ENCODE results near the gene GPLD1.

Gene GPLD1

DNA sequence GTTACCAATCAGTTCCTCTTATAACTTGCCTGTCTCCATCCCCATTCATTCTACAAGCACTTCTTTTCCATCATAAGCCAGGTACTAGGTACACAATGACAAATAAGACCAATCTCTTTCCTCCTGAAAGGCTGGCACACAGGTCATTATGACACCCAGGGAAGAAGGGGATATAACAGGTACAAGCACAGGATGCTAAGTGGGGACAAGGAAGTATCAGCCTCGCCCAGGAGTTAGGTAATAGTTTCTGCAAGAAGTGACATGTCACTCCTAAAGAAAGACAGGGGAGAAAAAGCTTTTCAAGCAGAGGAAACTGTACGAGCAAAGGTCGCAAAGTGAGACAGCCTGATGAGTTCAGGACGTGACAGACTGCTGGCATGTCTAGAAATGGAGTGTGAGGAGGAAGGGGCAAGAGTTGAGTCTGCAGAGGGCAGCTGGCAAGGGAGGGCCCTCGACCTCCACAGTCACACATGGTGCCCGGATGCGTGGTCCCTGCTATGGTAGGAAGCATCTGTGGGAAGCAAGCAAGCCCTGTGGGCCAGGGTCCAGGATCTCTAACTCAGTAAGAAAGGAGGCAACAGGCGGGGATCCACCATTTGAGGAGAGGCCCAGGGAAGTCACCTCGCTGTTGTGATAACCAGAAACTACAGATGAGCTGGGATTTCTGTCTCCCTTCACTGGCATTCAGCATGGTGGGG lies 40.4 kb downstream of the GPLD1 start:
- in situ Hi-C loops (cut with MboI; ENCODE audit: low pct_unique_long_range_greater_than_20kb, low sequenced_read_pairs, unreplicated experiment), result loop anchor here (25.0 kb wide), 1 partner anchor 238 kb away; no protein-coding TSS in a partner anchor
- no peak for DNase-seq (ENCODE audit: low spot score)
- TF ChIP-seq, protein P1, sequence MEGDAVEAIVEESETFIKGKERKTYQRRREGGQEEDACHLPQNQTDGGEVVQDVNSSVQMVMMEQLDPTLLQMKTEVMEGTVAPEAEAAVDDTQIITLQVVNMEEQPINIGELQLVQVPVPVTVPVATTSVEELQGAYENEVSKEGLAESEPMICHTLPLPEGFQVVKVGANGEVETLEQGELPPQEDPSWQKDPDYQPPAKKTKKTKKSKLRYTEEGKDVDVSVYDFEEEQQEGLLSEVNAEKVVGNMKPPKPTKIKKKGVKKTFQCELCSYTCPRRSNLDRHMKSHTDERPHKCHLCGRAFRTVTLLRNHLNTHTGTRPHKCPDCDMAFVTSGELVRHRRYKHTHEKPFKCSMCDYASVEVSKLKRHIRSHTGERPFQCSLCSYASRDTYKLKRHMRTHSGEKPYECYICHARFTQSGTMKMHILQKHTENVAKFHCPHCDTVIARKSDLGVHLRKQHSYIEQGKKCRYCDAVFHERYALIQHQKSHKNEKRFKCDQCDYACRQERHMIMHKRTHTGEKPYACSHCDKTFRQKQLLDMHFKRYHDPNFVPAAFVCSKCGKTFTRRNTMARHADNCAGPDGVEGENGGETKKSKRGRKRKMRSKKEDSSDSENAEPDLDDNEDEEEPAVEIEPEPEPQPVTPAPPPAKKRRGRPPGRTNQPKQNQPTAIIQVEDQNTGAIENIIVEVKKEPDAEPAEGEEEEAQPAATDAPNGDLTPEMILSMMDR (IDR thresholded peaks at IDR 0.05; ENCODE audit: extremely low read depth, insufficient read depth, missing control alignments), result no peak

DNA sequence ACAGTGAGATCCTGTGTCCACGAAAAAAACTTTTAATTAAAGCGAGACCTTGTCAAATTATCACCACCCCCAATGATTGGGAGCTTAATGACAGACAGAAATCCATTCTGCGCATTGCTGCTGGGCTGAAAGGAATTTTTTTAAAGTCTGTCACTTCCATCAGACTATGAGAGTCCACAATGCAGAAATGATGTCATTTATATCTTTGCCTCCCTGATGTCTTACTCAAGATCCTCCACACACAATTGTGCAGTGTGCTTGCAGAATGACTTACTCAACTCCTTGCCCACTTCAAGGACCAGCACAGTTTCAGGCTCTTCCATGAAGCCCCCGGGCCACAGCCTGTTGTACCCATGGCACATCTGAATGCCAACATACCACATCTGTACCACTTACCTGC lies 41.0 kb downstream of the GPLD1 start:
- TF ChIP-seq, protein P1 (IDR thresholded peaks at IDR 0.05; ENCODE audit: extremely low read depth, insufficient read depth, missing control alignments), result no peak
- in situ Hi-C loops (cut with MboI; ENCODE audit: low pct_unique_long_range_greater_than_20kb, low sequenced_read_pairs, unreplicated experiment), result loop anchor here (25.0 kb wide), 1 partner anchor 239 kb away; no protein-coding TSS in a partner anchor
- no peak for DNase-seq (ENCODE audit: low spot score)

- in situ Hi-C loops (cut with MboI; ENCODE audit: low pct_unique_long_range_greater_than_20kb, low sequenced_read_pairs, unreplicated experiment), result loop anchor here (25.0 kb wide), 1 partner anchor 241 kb away; no protein-coding TSS in a partner anchor
- TF ChIP-seq, protein P1 (IDR thresholded peaks at IDR 0.05; ENCODE audit: extremely low read depth, insufficient read depth, missing control alignments), result no peak
- no peak for DNase-seq (ENCODE audit: low spot score)
Observed at GRCh38 chr6:24446670-24447069, 42.7 kb downstream of the GPLD1 start.

DNA sequence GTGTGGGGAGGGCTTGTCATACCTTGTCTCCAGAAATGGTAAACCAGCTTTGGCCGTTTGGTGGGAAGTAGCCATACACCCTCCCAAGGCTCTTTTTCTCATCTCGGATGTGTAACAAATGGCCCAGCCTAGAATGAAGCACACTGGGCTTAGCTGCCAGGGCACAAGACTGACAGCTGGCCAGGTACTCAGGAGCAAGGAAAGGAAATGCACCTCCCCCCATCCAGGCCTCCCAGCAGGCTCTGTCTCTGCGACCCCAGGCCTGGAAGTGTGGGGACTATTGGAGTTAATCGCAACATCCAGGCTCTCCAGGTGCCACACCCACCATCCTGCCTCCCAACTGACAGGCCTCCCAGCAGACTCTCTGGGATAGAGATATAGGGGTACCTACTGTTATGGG lies 43.7 kb downstream of the GPLD1 start:
- no peak for DNase-seq (ENCODE audit: low spot score)
- TF ChIP-seq, protein P1 (IDR thresholded peaks at IDR 0.05; ENCODE audit: extremely low read depth, insufficient read depth, missing control alignments), result no peak
- in situ Hi-C loops (cut with MboI; ENCODE audit: low pct_unique_long_range_greater_than_20kb, low sequenced_read_pairs, unreplicated experiment), result loop anchor here (25.0 kb wide), 1 partner anchor 242 kb away; no protein-coding TSS in a partner anchor

GRCh38 chr6:24444588-24444987 lies 44.8 kb downstream of the GPLD1 start:
- TF ChIP-seq, protein P1 (IDR thresholded peaks at IDR 0.05; ENCODE audit: extremely low read depth, insufficient read depth, missing control alignments), result no peak

GRCh38 chr6:24441599-24441904 lies 47.8 kb downstream of the GPLD1 start:
- TF ChIP-seq, protein P1 (IDR thresholded peaks at IDR 0.05; ENCODE audit: extremely low read depth, insufficient read depth, missing control alignments), result no peak

More at GRCh38 chr6:24444588-24444987, 44.8 kb downstream of the GPLD1 start:
- in situ Hi-C loops (cut with MboI; ENCODE audit: low pct_unique_long_range_greater_than_20kb, low sequenced_read_pairs, unreplicated experiment), result loop anchor here (25.0 kb wide), 1 partner anchor 243 kb away; no protein-coding TSS in a partner anchor
- DNase-seq (ENCODE audit: low spot score), result no peak

More at GRCh38 chr6:24441599-24441904, 47.8 kb downstream of the GPLD1 start:
- no peak for DNase-seq (ENCODE audit: low spot score)
- in situ Hi-C loops (cut with MboI; ENCODE audit: low pct_unique_long_range_greater_than_20kb, low sequenced_read_pairs, unreplicated experiment), result loop anchor here (25.0 kb wide), 1 partner anchor 246 kb away; no protein-coding TSS in a partner anchor
